NCI-H1930 (cell line): Measurements from ENCODE around the gene UEVLD.

Experiments used
- DNase-seq, 2 experiments: peaks; one replicate each; lab custom pipeline; 2025; lab: John Stamatoyannopoulos, UW

UEVLD gene

GRCh38 chr11:18498039-18498438 lies 90.5 kb downstream of the UEVLD start:
- no peak for DNase-seq

- no peak for DNase-seq
Measured at GRCh38 chr11:18495703-18496102, 92.8 kb downstream of the UEVLD start.

DNA sequence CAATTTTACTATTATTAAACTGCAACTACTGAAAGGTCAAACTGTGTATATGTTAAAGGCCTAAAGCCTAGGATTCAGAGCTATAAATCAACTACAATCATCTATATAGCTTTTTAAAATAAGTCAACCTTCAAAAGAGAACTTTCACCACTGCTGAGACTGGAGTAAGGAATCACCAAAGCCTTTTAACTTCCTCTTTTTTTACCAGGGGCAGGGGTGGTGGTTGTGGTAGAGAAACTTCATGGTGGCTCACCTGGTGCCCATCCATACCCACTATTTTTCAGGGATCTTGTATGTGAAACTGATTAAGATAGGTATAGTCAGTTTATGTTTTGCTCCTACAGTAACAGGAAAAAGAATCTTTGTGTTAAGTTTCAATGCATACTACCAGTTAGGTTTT lies 93.3 kb downstream of the UEVLD start:
- no peak for DNase-seq

GRCh38 chr11:18493310-18493709 lies 95.2 kb downstream of the UEVLD start:
- DNase-seq: no peak

DNA sequence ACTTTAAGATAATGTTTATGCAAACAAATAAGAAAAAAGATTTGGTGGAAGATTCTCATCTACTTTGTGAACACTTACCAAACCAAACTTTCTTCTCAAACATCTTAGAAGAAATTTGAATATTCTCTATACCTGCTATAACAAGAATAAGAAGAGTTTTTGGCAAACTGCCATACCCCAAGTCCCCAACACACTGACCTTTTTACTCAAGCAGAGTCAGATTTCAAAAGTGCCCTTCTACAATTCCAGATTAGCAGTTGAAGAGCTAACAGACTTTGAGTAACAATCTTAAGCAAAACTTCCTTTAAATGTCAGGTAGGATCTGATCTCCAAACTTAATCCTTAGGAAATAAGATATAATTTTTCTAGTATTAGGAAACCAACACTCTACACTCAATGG lies 95.6 kb downstream of the UEVLD start:
- DNase-seq: no peak

DNA sequence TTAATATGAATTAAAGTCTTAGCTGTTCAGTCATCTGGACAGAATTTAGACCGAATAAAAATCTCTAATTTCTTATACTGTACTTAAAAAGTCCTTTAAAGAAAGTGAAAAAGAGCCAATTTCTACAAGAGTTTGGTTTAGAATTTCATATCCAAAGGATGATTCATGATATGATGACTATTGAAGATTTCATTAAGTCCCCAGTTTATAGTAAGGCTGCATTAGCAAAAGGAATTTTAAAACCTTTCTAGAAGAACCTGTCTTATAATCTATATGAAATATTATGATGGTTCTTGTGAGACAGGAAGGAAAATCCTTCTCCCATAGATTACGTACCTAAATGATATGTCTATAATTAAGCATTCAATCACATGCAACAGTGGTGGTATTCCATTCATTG lies 96.6 kb downstream of the UEVLD start:
- no peak for DNase-seq

DNA sequence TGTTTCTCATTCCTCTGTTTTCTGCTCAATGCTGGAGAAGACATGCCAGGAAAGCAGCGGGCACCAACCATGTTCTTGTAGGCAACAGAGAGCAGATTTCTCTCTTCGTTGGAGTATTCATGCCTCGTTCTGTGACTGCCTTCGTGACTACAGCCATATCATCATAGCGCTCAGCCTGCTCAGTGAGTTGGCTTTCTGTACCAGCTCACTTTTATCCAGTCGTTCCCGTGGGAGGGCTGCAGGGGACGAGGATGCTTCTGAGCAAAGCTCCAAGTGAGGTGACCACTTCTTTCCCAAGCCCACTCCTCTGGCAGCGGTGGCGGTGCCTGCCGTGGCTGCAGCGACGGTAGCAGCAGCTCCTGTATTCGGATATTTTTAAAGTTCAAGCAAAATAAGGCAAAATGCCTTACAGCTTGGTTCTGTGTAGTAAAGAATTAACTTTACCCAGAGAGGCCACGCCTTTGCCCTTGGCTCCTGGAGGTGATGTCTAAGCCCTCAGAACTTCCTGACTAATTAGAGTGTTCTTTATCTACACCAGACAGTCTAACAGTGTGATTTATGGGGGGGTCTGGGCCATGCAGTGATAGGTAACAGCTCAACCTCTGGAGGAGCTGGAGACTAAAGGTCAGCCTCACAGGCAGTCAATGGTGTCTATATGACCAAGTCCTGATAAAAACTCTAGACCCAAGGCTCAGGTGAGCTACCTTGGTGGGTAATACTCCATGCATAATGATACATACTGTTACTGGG lies 97.6 kb downstream of the UEVLD start:
- DNase-seq: no peak

DNA sequence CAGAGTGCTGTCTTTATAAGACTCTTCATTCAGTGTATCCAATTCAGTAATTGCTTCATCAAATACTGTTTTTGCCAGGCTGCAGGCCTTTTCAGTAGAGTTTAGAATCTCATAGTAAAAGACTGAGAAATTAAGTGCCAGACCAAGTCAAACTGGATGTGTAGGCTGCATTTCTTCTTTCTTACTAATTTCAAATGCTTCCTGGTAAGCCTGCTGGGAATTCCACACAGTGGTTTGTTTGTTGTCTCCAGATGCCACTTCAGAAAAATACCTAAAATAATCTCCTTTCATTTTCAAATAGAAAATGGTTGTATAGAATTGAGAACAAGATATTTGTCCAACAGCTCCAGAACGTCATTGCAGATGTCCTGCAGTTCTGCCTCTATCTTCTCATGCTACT lies 98.2 kb downstream of the UEVLD start:
- no peak for DNase-seq

- DNase-seq: no peak
Measured at GRCh38 chr11:18485913-18486528, 102.5 kb downstream of the UEVLD start.
